Sigmoid colon (tissue), 7 donors: ENCODE data around the gene ABCA12. TPM values are rescaled to one million over a fixed set of nuclear protein-coding genes. Genes with fewer than 3 reads are reported as not detected.

Experiments used
- DNase-seq: peaks from one replicate; pipeline ENCODE4 v3.0.0-alpha.2; 2019
- H3K27ac ChIP-seq, 4 donors: fragments of 200-600 bp; sonication (generic); one replicate each; pipeline ENCODE4 v1.5.1; 2016 to 2019; ENCODE audit warnings: mild to moderate bottlenecking in 1 of 4
- H3K27me3 ChIP-seq, 3 donors: fragments of 200-600 bp; sonication (generic); one replicate each; pipeline ENCODE4 v1.5.1; 2019; ENCODE audit warnings: mild to moderate bottlenecking in 1 of 3
- H3K36me3 ChIP-seq, 4 donors: fragments of 200-600 bp; sonication (generic); one replicate each; pipeline ENCODE4 v1.5.1; 2016 to 2019
- H3K4me1 ChIP-seq, 4 donors: fragments of 200-600 bp; sonication (generic); one replicate each; pipeline ENCODE4 v1.5.1; 2017 to 2019
- H3K4me3 ChIP-seq, 4 donors: fragments of 200-600 bp; sonication (generic); one replicate each; pipeline ENCODE4 v1.5.1; 2017 to 2019; ENCODE audit warnings: mild to moderate bottlenecking in 2 of 4, moderate library complexity in 1 of 4
- H3K9me3 ChIP-seq, 4 donors: fragments of 200-600 bp in 3 of 4; sonication (generic) in 3 of 4; one replicate each; pipeline versions ENCODE4 v1.5.1 to v1.6.1; 2013 to 2019
- EP300 ChIP-seq, 4 donors: sonication (generic); formaldehyde crosslinking; IDR thresholded peaks; one replicate each; pipeline ENCODE4 v1.6.1; 2017; ENCODE audit warnings: antibody characterized with exemption in 4 of 4
- POLR2A ChIP-seq, 2 donors: fragments of 450-650 bp; IDR thresholded peaks; one replicate each; pipeline ENCODE4 v1.6.1; 2016; ENCODE audit warnings: antibody characterized with exemption in 2 of 2, mild to moderate bottlenecking in 2 of 2, moderate library complexity in 2 of 2
- POLR2AphosphoS5 ChIP-seq, 4 donors: sonication (generic); formaldehyde crosslinking; IDR thresholded peaks; one replicate each; pipeline ENCODE4 v1.6.1; 2017; ENCODE audit warnings: antibody characterized with exemption in 4 of 4
- WGBS, 2 donors: extraction: QIAGEN DNeasy Blood & Tissue Kit; methylation state at CpG; one replicate each; pipeline ENCODE4 v1.1.7; 2013; 5-methylcytosine and 5-hydroxymethylcytosine counted together
- intact Hi-C: fragments of 100-400 bp; cut with DNase I; formaldehyde crosslinking; loops from one replicate; pipeline ENCODE4 v1.15.1; 2023
- polyA plus RNA-seq, 3 donors: library from polyadenylated mRNA; stranded (reverse); fragments of 200-250 nt; gene quantifications; one replicate each; pipeline ENCODE4 v1.2.3, GENCODE V29; 2013
- total RNA-seq, 4 donors: library from RNA; depleted of rRNA; stranded (reverse); fragments of >200 nt; gene quantifications; one replicate each; pipeline ENCODE4 v1.1.0, GENCODE V29; 2016
- TF ChIP-seq, protein P1 (sequence below), 4 experiments: fragments of 450-650 bp in 3 of 4; fragments of 200-600 bp in 1 of 4; IDR thresholded peaks; one replicate each; pipeline ENCODE4 v1.5.1; 2016 to 2019; ENCODE audit warnings: antibody characterized with exemption in 4 of 4, mild to moderate bottlenecking in 3 of 4, moderate library complexity in 2 of 4
- donor health status: healthy with polysubstance abuse.
- donor health status: Bipolar disorder and iron deficiency.
- donor health status: healthy.

Gene ABCA12
- total and polyA plus RNA-seq, 7 donors: under 0.01 to 0.66 (median 0.28) TPM; not detected in 2

DNA sequence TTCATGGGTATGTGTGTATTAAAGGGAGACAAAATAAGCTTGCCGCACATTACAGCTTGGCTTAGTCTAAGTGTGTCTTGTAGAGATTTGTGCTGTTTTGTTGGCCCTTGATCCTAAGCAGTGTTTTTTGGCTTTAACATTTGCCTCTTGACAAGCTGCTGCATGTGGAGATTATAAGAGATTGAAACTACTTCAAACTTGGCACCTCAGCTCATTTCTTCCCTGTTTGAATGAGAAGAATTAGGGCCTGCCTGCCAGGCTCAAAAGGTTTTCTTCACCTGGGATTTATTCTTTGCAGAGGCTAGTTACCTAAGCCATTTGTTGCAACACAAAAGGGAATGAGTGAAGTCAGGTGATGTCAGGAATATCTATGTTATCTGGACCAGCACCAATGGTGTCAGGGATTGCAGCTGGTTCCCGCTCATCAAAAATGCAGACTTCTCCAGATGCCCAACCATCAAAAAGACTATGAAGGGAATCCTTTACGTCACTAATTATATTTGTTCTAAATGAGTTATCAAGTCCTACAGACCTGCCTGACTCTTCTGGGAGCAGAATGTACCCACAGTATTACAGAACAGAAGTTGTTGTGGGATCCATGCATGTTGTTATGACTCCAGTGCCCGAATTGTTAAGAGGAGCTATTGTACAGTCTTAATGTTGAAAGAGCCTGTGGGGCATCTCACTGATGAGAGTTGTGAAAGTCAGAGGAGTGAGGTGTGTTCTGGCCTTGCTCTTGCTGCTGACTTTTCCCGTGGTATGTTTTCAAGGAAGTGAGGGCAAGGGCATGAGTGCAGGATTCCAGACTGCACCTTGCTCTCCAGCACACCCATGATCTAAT is 31.0 kb downstream of the ABCA12 start:
- TF ChIP-seq, protein P1, sequence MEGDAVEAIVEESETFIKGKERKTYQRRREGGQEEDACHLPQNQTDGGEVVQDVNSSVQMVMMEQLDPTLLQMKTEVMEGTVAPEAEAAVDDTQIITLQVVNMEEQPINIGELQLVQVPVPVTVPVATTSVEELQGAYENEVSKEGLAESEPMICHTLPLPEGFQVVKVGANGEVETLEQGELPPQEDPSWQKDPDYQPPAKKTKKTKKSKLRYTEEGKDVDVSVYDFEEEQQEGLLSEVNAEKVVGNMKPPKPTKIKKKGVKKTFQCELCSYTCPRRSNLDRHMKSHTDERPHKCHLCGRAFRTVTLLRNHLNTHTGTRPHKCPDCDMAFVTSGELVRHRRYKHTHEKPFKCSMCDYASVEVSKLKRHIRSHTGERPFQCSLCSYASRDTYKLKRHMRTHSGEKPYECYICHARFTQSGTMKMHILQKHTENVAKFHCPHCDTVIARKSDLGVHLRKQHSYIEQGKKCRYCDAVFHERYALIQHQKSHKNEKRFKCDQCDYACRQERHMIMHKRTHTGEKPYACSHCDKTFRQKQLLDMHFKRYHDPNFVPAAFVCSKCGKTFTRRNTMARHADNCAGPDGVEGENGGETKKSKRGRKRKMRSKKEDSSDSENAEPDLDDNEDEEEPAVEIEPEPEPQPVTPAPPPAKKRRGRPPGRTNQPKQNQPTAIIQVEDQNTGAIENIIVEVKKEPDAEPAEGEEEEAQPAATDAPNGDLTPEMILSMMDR (IDR thresholded peaks at IDR 0.05): no peak
- TF ChIP-seq POLR2A (IDR thresholded peaks at IDR 0.05) (no peak), EP300 (IDR thresholded peaks at IDR 0.05) (no peak), POLR2AphosphoS5 (IDR thresholded peaks at IDR 0.05) (no peak)
- Histone ChIP-seq H3K4me3 (no peak overlapping the region), H3K36me3 (no peaks in the 10 kb centered on the region), H3K9me3 (no peaks in the 10 kb centered on the region), H3K27ac (no peak overlapping the region), H3K27me3 (no peaks in the 10 kb centered on the region), H3K4me1 (no peaks in the 10 kb centered on the region)
- WGBS, 2 donors: 76 to 80% methylated on average over 5 of the region's 5 CpGs
- intact Hi-C loops: no loop called here
- no peak for DNase-seq

DNA sequence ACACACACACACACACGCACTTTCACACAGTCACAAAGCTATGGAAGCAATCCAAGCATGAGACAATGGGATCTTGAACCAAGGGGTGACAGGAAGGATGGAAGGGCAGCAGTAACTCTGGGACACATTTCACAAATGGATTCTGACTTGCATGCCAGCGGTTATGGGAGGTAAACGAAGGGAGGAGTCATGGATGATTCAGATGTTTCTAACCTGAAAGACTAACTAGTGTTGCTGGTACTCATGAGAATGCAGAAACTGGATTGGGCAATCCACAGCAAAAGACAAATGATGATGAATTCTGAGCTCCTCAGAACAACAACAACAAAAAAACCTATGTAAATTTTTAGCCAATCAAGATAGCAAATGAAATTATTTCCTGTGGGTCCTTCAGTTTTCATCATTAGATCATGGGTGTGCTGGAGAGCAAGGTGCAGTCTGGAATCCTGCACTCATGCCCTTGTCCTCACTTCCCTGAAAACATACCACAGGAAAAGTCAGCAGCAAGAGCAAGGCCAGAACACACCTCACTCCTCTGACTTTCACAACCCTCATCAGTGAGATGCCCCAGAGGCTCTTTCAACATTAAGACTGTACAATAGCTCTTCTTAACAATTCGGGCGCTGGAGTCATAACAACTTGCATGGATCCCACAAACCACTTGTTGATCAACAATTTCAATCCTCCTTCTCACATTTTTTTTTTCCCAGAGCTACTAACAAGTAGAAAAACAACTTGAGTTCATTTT is 32.6 kb downstream of the ABCA12 start:
- Histone ChIP-seq H3K27ac (no peak overlapping the region), H3K4me1 (no peaks in the 10 kb centered on the region), H3K9me3 (no peaks in the 10 kb centered on the region), H3K4me3 (no peak overlapping the region), H3K36me3 (no peaks in the 10 kb centered on the region), H3K27me3 (no peaks in the 10 kb centered on the region)
- 77 to 84% methylated on average over 5 of the region's 5 CpGs for WGBS, 2 donors
- intact Hi-C loops: no loop called here
- no peak for TF ChIP-seq POLR2A (IDR thresholded peaks at IDR 0.05)
- no peak for TF ChIP-seq EP300 (IDR thresholded peaks at IDR 0.05)
- TF ChIP-seq, protein P1 (IDR thresholded peaks at IDR 0.05): no peak
- TF ChIP-seq POLR2AphosphoS5 (IDR thresholded peaks at IDR 0.05): no peak
- DNase-seq: no peak

DNA sequence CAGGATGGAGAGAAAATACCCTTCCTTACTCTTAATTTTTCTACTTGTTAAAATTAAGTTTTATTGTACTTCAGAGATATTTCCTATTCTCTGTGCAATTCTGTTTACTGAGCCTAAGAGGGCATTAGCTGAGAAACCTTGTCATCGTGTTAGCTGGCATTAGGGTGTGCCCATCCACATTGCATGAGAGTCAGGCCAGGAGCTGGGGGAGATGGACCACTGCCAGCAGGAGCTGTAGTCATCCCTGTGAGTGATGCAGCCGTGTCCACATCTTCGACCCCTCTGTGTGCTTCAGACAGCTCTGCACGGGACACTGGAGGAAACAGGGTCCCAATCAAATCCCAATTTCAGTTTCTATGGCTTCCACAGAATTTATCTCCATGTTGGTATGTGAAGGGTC is 34.2 kb downstream of the ABCA12 start:
- Histone ChIP-seq H3K4me1 (no peaks in the 10 kb centered on the region), H3K36me3 (no peaks in the 10 kb centered on the region), H3K27me3 (no peaks in the 10 kb centered on the region), H3K4me3 (no peak overlapping the region), H3K27ac (no peak overlapping the region), H3K9me3 (no peaks in the 10 kb centered on the region)
- TF ChIP-seq POLR2A (IDR thresholded peaks at IDR 0.05) (no peak), EP300 (IDR thresholded peaks at IDR 0.05) (no peak), POLR2AphosphoS5 (IDR thresholded peaks at IDR 0.05) (no peak)
- TF ChIP-seq, protein P1 (IDR thresholded peaks at IDR 0.05): no peak
- WGBS, 2 donors: 81 to 84% methylated on average over 4 of the region's 4 CpGs
- DNase-seq: no peak
- intact Hi-C loops: no loop called here

DNA sequence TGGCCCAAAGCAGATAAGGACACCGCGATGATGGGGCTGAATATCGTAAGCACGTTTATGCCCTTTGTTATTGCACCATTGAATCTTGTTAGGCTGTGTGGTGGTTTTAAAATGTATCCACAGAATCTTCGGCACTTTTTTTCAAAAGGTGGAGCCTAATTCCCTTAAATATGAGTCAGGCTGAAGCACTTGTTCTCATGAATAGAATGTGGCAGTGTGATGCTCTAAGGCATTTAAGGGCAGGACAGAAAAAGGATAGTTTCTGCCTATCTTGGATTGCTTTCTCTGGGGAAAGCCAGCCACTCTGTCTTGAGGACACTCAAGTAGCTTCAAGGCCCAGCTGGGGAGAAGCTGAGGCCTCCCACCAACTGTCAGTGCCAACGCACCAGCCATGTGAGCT is 39.6 kb downstream of the ABCA12 start:
- Histone ChIP-seq H3K36me3 (no peaks in the 10 kb centered on the region), H3K4me1 (no peaks in the 10 kb centered on the region), H3K4me3 (no peak overlapping the region), H3K27ac (no peak overlapping the region), H3K27me3 (no peaks in the 10 kb centered on the region), H3K9me3 (no peaks in the 10 kb centered on the region)
- TF ChIP-seq POLR2A (IDR thresholded peaks at IDR 0.05) (no peak), EP300 (IDR thresholded peaks at IDR 0.05) (no peak), POLR2AphosphoS5 (IDR thresholded peaks at IDR 0.05) (no peak)
- TF ChIP-seq, protein P1 (IDR thresholded peaks at IDR 0.05): no peak
- DNase-seq: no peak
- 89 to 94% methylated on average over 6 of the region's 6 CpGs for WGBS, 2 donors
- intact Hi-C loops: no loop called here
